GM12874 (cell line): ENCODE data around the gene SEC14L1.

Source experiments
- CTCF ChIP-seq: IDR thresholded peaks from 2 replicates; pipeline ENCODE4 v1.5.1; 2011; ENCODE audit warnings: low read depth, mild to moderate bottlenecking, control low read depth, low read length, moderate library complexity; ENCODE audit not compliant: insufficient read depth

The SEC14L1 gene

DNA sequence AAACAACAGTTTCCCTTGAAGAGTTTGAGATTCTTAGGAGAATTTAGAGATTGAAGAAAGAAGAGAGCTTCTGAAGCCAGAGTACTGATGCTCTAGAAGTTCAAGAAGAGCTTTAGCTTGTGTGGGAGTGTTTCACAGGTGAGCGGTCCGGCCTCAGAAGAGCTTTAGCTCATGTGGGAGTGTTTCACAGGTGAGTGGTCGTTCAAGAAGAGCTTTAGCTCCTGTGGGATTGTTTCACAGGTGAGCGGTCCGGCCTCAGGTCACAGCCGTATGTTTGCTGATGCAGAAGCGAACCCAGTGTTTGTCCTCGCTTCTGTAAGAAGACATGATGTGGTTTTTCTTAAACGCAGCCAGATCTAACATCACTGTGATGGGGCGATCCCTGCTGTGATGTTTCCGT is 76.4 kb downstream of the SEC14L1 start:
- no peak for TF ChIP-seq CTCF

DNA sequence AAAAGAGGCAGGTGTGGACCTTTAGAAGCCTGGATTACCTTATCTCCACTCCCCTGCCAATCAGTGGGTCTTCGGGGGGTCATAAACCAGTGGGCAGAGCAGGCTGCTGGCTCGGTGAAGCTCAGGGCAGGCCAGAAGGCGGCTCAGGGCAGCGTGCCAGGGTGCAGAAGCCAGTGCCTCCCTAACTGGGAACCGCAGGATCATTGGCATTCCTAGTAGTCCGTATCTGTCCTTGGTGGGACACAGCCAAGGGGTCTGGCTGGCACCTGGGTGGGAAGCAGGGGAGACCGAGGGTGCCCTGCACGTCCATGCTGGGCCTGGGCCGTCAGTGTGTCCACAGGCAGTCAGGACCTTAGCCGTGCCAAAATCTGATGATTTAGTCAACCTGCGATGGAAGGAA is 76.8 kb downstream of the SEC14L1 start:
- no peak for TF ChIP-seq CTCF

DNA sequence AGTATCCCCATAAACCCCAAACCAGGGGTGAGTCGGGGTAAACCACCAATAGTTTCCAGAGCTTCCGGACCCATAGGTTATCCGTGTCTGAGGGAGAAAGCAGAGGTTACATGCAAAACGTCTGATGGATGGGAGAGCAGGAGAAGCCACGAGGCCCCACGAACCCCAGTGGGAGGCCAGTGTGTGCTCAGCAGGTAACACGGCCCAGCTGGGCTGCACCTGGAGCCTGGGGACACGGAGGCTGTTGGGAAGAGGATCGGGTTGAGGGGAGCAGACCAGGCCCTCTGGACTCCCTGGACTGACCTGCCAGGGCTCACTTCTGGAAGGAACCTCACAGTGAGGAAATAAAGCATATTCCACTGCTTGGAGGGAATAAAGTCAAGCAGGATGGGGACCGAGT is 78.1 kb downstream of the SEC14L1 start:
- no peak for TF ChIP-seq CTCF

DNA sequence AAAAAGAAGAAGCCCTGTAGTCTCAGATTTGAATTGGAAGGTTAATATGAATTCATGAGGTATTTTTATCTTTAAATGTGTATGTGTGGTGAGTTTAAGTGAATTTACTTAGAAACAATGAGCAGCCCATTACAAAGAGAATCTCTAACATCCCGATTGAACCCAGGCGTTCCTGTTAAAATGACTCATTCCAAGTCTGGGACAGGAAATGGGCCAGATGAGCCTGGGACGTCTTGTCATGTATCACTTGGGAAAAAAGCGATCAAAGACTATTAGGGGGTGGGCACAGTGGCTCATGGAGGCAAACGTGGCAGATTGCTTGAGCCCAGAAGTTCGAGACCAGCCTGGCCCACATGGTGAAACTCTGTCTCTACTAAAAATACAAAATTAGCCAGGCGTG is 81.6 kb downstream of the SEC14L1 start:
- no peak for TF ChIP-seq CTCF

DNA sequence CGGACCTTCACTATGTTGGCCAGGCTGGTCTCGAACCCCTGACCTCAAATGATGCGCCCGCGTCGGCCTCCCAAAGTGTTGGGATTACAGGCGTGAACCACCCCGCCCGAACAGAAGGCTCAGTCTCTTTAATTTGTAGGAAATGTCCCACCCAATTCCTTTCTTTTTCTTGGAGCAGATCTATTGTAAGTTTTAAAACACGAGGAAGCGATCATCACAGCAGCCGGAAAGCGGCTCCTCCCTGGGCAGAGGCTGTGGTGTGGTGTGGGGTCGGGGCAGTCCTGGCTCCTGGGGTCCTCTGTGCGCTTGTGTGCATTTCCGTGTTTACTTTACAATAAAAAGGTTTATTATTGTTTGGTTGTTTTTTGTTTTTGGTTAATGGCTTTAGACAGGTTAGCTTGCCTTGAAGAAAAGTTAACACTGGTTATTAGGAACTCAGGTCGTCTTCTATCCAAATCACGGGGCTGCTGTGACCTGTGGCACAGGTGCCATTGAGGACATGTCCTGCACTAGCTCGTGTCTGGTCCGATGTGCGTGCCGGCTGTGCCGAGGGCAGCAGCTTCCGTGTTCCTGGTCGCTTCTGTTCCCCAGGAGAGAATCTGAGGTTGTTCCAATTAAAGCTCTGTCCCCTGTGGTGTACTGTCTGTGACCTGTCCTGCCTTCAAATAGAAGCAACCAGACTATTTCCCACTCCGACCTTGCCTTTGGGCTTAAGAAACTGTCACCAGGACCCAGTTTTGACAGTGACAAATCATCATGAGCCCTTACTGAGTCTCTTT is 83.1 kb downstream of the SEC14L1 start:
- no peak for TF ChIP-seq CTCF

- no peak for TF ChIP-seq CTCF
These were observed 84.5 kb downstream of the SEC14L1 start for GRCh38 chr17:77225265-77225664.

DNA sequence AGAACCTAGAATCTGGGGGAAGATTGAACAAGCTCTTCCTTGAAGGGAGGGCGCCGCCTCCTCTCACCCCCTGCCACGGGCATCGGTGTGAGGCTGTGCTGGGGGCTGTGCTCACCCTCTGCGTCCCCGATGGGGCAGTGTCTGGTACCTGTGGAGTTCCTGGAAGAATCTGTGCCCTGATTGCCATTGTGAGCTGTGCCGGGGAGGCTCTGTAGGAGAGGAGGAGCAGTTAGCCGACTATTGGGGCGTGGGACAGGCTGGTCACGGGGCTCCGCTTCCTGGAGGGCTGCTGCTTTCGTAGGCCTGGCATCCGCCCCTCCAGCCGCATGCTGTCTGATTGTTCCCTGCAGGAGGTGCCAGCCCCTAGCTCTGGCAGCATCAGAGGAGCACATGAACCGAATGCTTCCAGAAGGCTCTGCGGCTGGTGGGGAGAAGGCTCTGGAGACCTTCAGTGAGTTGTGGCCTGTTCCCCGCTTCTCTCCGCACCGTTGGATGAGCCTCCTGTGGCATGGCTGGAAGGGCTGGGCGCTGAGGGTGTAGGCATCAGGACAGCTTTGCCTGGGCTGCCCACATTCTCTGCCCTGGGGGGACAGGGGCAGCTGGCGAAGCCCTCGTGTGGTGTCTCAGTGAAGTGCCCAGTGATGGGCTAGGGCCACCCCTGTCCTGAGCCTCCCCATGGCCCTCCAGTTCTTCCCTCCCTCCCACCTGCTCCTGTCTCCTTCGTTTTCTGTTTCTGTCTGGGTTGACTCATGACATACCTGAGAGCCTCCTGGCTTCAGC is 86.9 kb downstream of the SEC14L1 start:
- no peak for TF ChIP-seq CTCF
